ENCODE data around the gene ZNF358.
"Not testable (repeated sequence)": the region's sequence is repeated elsewhere in the genome, so short reads cannot be mapped to it uniquely, and the experiment has no call there.

The ZNF358 gene

DNA sequence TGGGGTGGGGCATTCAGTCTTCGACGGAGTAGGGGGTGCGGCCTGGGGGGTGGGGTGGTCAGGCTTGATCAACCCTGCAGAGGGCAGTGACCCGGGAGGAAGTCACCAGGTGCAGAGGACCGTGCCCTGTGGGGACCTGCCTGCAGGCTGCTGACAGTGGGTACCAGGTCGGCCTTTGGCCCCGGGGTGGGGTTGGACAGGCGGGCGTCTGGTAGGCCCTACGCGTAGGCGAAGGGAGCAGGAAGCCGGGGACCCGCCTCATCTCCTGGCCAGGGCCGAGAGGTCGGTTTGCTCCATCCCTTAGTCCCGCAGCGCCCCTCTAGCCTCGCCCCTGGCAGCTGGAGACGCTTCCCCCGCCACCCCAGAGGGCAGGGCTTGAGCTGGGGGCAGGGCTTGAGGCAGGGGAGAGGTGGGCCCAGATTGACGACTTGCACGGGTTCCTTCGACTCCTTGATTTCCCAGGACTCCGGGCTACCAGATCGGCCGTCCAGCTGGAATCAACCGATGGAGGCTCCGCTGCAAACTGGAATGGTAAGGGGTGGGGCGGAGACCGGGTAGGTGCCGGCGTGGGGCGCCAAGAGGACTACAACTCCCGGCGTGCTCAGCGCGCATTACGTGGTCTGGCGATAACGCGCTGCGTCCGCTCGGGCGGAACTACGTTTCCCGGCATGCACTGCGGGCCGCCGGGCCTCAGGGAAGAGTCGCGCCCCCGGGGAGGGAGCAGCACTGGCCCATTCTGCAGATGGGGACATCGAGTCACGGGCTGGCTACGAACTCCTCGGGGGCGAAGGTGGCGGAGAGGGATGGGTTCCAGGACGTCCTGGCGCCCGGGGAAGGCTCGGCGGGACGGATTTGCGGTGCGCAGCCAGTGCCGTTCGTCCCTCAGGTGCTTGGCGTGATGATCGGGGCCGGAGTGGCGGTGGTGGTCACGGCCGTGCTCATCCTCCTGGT, 19.4 kb downstream of the ZNF358 start, which contains the start of gene PNPLA6:
TSS of gene PNPLA6 (plus strand) at position 671 of the 951 bp plus-strand sequence. CDS start at position 743, 72 bp downstream.
- TF ChIP-seq, protein P1, sequence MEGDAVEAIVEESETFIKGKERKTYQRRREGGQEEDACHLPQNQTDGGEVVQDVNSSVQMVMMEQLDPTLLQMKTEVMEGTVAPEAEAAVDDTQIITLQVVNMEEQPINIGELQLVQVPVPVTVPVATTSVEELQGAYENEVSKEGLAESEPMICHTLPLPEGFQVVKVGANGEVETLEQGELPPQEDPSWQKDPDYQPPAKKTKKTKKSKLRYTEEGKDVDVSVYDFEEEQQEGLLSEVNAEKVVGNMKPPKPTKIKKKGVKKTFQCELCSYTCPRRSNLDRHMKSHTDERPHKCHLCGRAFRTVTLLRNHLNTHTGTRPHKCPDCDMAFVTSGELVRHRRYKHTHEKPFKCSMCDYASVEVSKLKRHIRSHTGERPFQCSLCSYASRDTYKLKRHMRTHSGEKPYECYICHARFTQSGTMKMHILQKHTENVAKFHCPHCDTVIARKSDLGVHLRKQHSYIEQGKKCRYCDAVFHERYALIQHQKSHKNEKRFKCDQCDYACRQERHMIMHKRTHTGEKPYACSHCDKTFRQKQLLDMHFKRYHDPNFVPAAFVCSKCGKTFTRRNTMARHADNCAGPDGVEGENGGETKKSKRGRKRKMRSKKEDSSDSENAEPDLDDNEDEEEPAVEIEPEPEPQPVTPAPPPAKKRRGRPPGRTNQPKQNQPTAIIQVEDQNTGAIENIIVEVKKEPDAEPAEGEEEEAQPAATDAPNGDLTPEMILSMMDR (IDR thresholded peaks at IDR 0.05) = no peak
- Mint-ChIP-seq H3K4me1 (peaks cover 18% of the 10 kb centered on the region), H3K36me3 (ENCODE audit: low read depth) (peaks cover 14% of the 10 kb centered on the region), H3K9me3 (no peaks in the 10 kb centered on the region), H3K27ac (peak within 1 kb of the TSS; percentile 97), H3K27me3 (ENCODE audit: low read depth, poor library complexity) (peaks cover 4% of the 10 kb centered on the region), H3K4me3 (peak within 1 kb of the TSS; percentile 94)
- peak; percentile 96 for DNase-seq

GRCh38 chr19:7535998-7536695, 20.2 kb downstream of the ZNF358 start:
- no peak overlapping the region for H3K27ac Mint-ChIP-seq
- peak overlapping the region; percentile 94 for H3K4me3 Mint-ChIP-seq
- peaks cover 16% of the 10 kb centered on the region for H3K36me3 Mint-ChIP-seq (ENCODE audit: low read depth)
- H3K9me3 Mint-ChIP-seq = no peaks in the 10 kb centered on the region
- peaks cover 20% of the 10 kb centered on the region for H3K4me1 Mint-ChIP-seq
- TF ChIP-seq, protein P1 (IDR thresholded peaks at IDR 0.05) = no peak
- peaks cover 4% of the 10 kb centered on the region for H3K27me3 Mint-ChIP-seq (ENCODE audit: low read depth, poor library complexity)
- no peak for DNase-seq

DNA sequence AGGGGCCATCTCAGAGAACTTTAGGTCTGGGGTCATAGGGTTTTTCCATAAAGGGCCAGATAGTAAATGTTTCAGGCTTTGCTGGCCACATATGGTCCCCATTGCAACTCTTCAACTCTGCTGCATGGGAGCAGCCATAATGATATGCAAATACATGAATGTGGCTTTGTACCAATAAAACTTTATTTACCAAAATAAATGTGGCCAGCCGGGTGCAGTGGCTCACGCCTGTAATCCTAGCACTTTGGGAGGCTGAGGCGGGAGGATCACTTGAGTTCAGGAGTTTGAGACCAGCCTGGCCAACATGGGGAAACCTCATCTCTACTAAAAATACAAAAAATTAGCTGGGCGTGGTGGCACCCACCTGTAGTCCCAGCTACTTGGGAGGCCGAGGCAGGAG, 23.1 kb downstream of the ZNF358 start:
- DNase-seq; H3K27me3 Mint-ChIP-seq (ENCODE audit: low read depth, poor library complexity); H3K9me3 Mint-ChIP-seq; H3K27ac Mint-ChIP-seq; H3K4me3 Mint-ChIP-seq: not testable (repeated sequence)
- H3K36me3 Mint-ChIP-seq (ENCODE audit: low read depth) = peaks cover 26% of the 10 kb centered on the region
- H3K4me1 Mint-ChIP-seq = peaks cover 20% of the 10 kb centered on the region

- Mint-ChIP-seq H3K9me3 (no peaks in the 10 kb centered on the region), H3K4me1 (peaks cover 14% of the 10 kb centered on the region), H3K27me3 (ENCODE audit: low read depth, poor library complexity) (no peaks in the 10 kb centered on the region), H3K36me3 (ENCODE audit: low read depth) (peaks cover 26% of the 10 kb centered on the region), H3K4me3 (no peak overlapping the region), H3K27ac (no peak overlapping the region)
- DNase-seq = no peak
- TF ChIP-seq, protein P1 (IDR thresholded peaks at IDR 0.05) = no peak
These were observed 24.0 kb downstream of the ZNF358 start for GRCh38 chr19:7539827-7540425.

DNA sequence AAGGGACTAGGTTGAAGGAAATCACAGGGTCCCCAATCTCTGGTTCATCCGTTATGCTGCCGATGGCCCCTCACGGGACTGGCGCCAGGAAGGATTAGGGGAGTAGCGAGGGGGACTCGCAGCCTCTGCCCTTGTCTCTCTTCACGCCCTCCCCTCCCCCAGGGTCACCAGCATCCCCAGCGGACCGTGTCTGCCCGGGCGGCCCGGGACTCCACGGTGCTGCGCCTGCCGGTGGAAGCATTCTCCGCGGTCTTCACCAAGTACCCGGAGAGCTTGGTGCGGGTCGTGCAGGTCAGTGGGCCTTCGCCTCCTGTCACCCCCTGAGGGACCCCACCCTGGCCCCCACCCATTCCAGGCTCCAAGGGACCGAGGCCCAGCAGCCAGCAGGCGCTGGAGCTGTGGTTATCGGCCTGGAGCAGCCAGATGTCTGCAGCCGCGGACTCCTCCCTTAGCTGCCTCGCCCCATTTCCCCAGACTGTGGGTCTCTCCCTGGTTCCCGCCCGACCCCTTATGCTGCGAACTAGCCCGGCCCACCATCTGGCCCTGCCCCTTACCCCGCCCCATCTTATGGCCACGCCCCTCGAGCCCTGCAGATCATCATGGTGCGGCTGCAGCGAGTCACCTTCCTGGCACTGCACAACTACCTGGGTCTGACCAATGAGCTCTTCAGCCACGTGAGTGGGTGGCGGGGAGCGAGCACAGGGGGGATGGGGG, 25.0 kb downstream of the ZNF358 start:
- TF ChIP-seq, protein P1 (IDR thresholded peaks at IDR 0.05) = no peak
- H3K4me1 Mint-ChIP-seq = peaks cover 14% of the 10 kb centered on the region
- H3K9me3 Mint-ChIP-seq = no peaks in the 10 kb centered on the region
- peaks cover 26% of the 10 kb centered on the region for H3K36me3 Mint-ChIP-seq (ENCODE audit: low read depth)
- no peaks in the 10 kb centered on the region for H3K27me3 Mint-ChIP-seq (ENCODE audit: low read depth, poor library complexity)
- peak; percentile 68 for DNase-seq
- H3K27ac Mint-ChIP-seq = no peak overlapping the region
- H3K4me3 Mint-ChIP-seq = no peak overlapping the region
